T-cell (primary cell): ENCODE results near the gene DMKN. TPM values are rescaled to one million over a fixed set of nuclear protein-coding genes. Genes with fewer than 3 reads are reported as not detected.

Source experiments
- ATAC-seq, 4 experiments: fragments of 200-7000 bp in 3 of 4; fragments of 150-1000 bp in 1 of 4; cut with Tn5 transposase; replicated peaks in 1 of 4; 1 replicate in 3 of 4; 2 replicates in 1 of 4; pipeline ENCODE4 v1.10.0; 2021; ENCODE audit warnings: moderate library complexity in 3 of 4, mild to moderate bottlenecking in 2 of 4, moderate number of reproducible peaks in 1 of 4
- CTCF ChIA-PET, 2 donors: fragments of 300-600 bp; sonication (Branson Sonifier 250); formaldehyde crosslinking; loops; one replicate each; lab custom pipeline; 2022; ENCODE audit warnings: antibody characterized with exemption in 2 of 2; lab: Charles Lee
- POLR2A ChIA-PET, 2 donors: fragments of 300-600 bp; sonication (Branson Sonifier 250); formaldehyde crosslinking; loops; one replicate each; lab custom pipeline; 2022; ENCODE audit warnings: antibody characterized with exemption in 2 of 2; lab: Charles Lee
- DNase-seq, 35 experiments: peaks; one replicate each; pipeline versions ENCODE4 v3.0.0 to v3.0.0-alpha.2; 2013 to 2023
- H3K27ac ChIP-seq: one replicate; pipeline ENCODE4 v1.5.1; 2013; ENCODE audit warnings: low read length
- H3K27me3 ChIP-seq, 2 experiments: replicated peaks in 1 of 2; 1 replicate in 1 of 2; 2 replicates in 1 of 2; pipeline versions ENCODE4 v1.6.1 to v1.7.0; 2013; ENCODE audit warnings: low read length in 1 of 2, mixed read lengths in 1 of 2; ENCODE audit not compliant: control insufficient read depth in 2 of 2, insufficient read depth in 2 of 2; ENCODE audit errors: extremely low read depth in 1 of 2
- H3K36me3 ChIP-seq, 2 donors: 1 replicate in 1 of 2; 2 replicates in 1 of 2; pipeline versions ENCODE4 v1.6.1 to v1.7.0; 2013; ENCODE audit warnings: low read length in 1 of 2; ENCODE audit not compliant: control insufficient read depth in 2 of 2, insufficient read depth in 1 of 2; ENCODE audit errors: extremely low read depth in 1 of 2
- H3K4me1 ChIP-seq, 2 experiments: 1 replicate in 1 of 2; 2 replicates in 1 of 2; pipeline versions ENCODE4 v1.6.1 to v1.7.0; 2013; ENCODE audit warnings: low read length in 2 of 2, mixed read lengths in 1 of 2; ENCODE audit not compliant: insufficient read depth in 2 of 2, control insufficient read depth in 1 of 2; ENCODE audit errors: extremely low read depth in 1 of 2
- H3K4me3 ChIP-seq, 2 donors: 1 replicate in 1 of 2; 2 replicates in 1 of 2; pipeline versions ENCODE4 v1.5.1 to v1.7.0; 2013; ENCODE audit warnings: mild to moderate bottlenecking in 2 of 2, low read length in 1 of 2, moderate library complexity in 1 of 2; ENCODE audit not compliant: control insufficient read depth in 1 of 2; ENCODE audit errors: extremely low read depth in 1 of 2
- H3K9me3 ChIP-seq: 2 replicates; pipeline ENCODE4 v1.7.0; 2013
- H3K27ac Mint-ChIP-seq, 2 donors: one replicate each; pipeline ENCODE4 v1.8.0; 2020 to 2021; ENCODE audit warnings: mild to moderate bottlenecking in 2 of 2, mixed read lengths in 2 of 2
- H3K27me3 Mint-ChIP-seq, 2 donors: one replicate each; pipeline ENCODE4 v1.8.0; 2021 to 2022; ENCODE audit warnings: mixed read lengths in 2 of 2
- H3K36me3 Mint-ChIP-seq: one replicate; pipeline ENCODE4 v1.8.0; 2021; ENCODE audit warnings: mixed read lengths
- H3K4me1 Mint-ChIP-seq, 3 donors: one replicate each; pipeline ENCODE4 v1.8.0; 2020 to 2022; ENCODE audit warnings: mixed read lengths in 3 of 3, mild to moderate bottlenecking in 1 of 3
- H3K4me3 Mint-ChIP-seq, 3 donors: one replicate each; pipeline ENCODE4 v1.8.0; 2020 to 2022; ENCODE audit warnings: mild to moderate bottlenecking in 3 of 3, mixed read lengths in 3 of 3, moderate library complexity in 3 of 3
- H3K9me3 Mint-ChIP-seq, 3 donors: one replicate each; pipeline ENCODE4 v1.8.0; 2020 to 2022; ENCODE audit warnings: mixed read lengths in 3 of 3
- WGBS: methylation state at CpG from one replicate; pipeline ENCODE4 v1.1.5; 2013; ENCODE audit warnings: missing lambda C conversion rate; ENCODE audit not compliant: insufficient coverage; 5-methylcytosine and 5-hydroxymethylcytosine counted together
- total RNA-seq, 35 experiments: library from RNA in 6 of 35; stranded (reverse) in 6 of 35; fragments of 120-200 nt in 1 of 35; gene quantifications; one replicate each; pipeline versions ENCODE4 v1.2.1 to v1.2.4 and lab custom pipeline; 2013 to 2026

Gene DMKN
- total RNA-seq, 5 donors from 2014 or later (not counting 1 experiment from before 2014, with no cell fraction given), result 1.8 to 2.3 (median 2.1) TPM; not detected in 1

GRCh38 chr19:35521124-35521743 is 7.8 kb upstream of the DMKN start:
- Histone ChIP-seq H3K27ac (no peak overlapping the region), H3K9me3 (no peaks in the 10 kb centered on the region), H3K4me1 (no peaks in the 10 kb centered on the region), H3K4me3 (no peak overlapping the region), H3K36me3 (no peaks in the 10 kb centered on the region), H3K27me3 (peaks cover 0 to 23% of the 10 kb centered on the region in 2 experiments)
- WGBS, result 85% methylated on average over 7 of the region's 16 CpGs
- ATAC-seq (no peak), DNase-seq (no peak)
- H3K4me1 Mint-ChIP-seq, result no peaks in the 10 kb centered on the region
- no peak overlapping the region for H3K4me3 Mint-ChIP-seq
- H3K27me3 Mint-ChIP-seq, result peaks cover 0 to 18% of the 10 kb centered on the region in 2 donors
- ChIA-PET CTCF (no interaction called here), POLR2A (no interaction called here)
- no peak overlapping the region for H3K27ac Mint-ChIP-seq
- no peaks in the 10 kb centered on the region for H3K9me3 Mint-ChIP-seq
- no peaks in the 10 kb centered on the region for H3K36me3 Mint-ChIP-seq

DNA sequence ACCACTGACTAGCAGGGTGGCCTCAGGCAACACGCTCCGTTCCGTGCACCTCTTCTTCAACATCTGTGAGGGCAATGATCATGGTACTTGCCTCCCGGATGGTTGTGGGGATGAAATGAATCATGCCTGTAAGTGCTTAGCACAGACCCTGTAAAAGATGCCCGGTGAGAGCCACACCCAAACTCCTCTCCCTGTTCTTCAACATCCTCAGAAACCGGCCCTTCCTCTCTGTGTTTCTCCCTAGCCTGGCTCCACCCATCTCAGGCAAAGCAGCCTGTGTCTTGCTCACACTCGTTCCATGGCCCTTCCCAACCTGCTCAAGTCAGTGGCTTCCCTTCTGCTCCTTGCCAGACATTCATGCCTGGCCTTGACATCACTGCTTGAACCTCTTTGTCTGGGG is 5.8 kb upstream of the DMKN start:
- no peak overlapping the region for H3K4me3 ChIP-seq
- ATAC-seq (no peak), DNase-seq (no peak)
- H3K27me3 ChIP-seq, result peaks cover 0 to 12% of the 10 kb centered on the region in 2 experiments
- H3K9me3 ChIP-seq, result no peaks in the 10 kb centered on the region
- whole genome bisulfite sequencing, result 54% methylated on average over 3 of the region's 7 CpGs
- no peaks in the 10 kb centered on the region for H3K36me3 ChIP-seq
- H3K4me1 Mint-ChIP-seq, result no peaks in the 10 kb centered on the region
- no peak overlapping the region for H3K4me3 Mint-ChIP-seq
- H3K9me3 Mint-ChIP-seq, result no peaks in the 10 kb centered on the region
- no peaks in the 10 kb centered on the region for H3K4me1 ChIP-seq
- H3K36me3 Mint-ChIP-seq, result no peaks in the 10 kb centered on the region
- no peak overlapping the region for H3K27ac ChIP-seq
- POLR2A ChIA-PET, result no interaction called here
- H3K27me3 Mint-ChIP-seq, result peaks cover 8 to 11% of the 10 kb centered on the region in 2 donors
- no peak overlapping the region for H3K27ac Mint-ChIP-seq
- CTCF ChIA-PET, result interaction anchor here in 1 of 2 donors (0.6 kb wide), 1 partner anchor 283 kb away, joined by 3 read pairs; no protein-coding TSS in a partner anchor

DNA sequence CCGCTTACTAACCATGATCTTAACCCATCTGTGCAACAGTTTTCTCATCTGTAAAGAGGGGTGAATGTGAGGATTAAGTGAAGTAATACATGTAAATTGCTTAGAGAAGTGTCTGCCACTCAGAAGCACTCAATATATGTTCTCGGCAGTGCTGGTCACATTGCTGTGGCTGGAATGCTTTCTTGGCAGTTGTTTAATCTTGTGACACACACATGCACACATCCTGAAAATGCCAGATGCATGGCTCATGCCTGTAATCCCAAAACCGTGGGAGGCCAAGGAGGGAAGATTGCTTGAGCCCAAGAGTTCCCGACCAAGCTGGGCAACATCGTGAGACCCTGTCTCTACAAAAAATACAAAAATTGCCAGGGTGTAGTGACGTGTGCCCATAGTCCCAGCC is 4.9 kb upstream of the DMKN start:
- no peaks in the 10 kb centered on the region for H3K9me3 Mint-ChIP-seq
- DNase-seq (no peak), ATAC-seq (no peak)
- no peaks in the 10 kb centered on the region for H3K9me3 ChIP-seq
- CTCF ChIA-PET, result no interaction called here
- no peaks in the 10 kb centered on the region for H3K4me1 ChIP-seq
- H3K4me1 Mint-ChIP-seq, result no peaks in the 10 kb centered on the region
- H3K27ac ChIP-seq, result no peak overlapping the region
- no peak overlapping the region for H3K27ac Mint-ChIP-seq
- no peaks in the 10 kb centered on the region for H3K36me3 ChIP-seq
- POLR2A ChIA-PET, result no interaction called here
- H3K27me3 Mint-ChIP-seq, result peaks cover 7 to 12% of the 10 kb centered on the region in 2 donors
- no peaks in the 10 kb centered on the region for H3K36me3 Mint-ChIP-seq
- H3K27me3 ChIP-seq, result peaks cover 0 to 16% of the 10 kb centered on the region in 2 experiments
- WGBS, result 67% methylated on average over 2 of the region's 6 CpGs
- H3K4me3 ChIP-seq, result no peak overlapping the region
- H3K4me3 Mint-ChIP-seq, result no peak overlapping the region

GRCh38 chr19:35517342-35517741 is 3.9 kb upstream of the DMKN start:
- peaks cover 14 to 15% of the 10 kb centered on the region in 2 donors for H3K27me3 Mint-ChIP-seq
- ChIA-PET CTCF (interaction anchor here in 1 of 2 donors (0.5 kb wide), 1 partner anchor 456 kb away, joined by 7 read pairs; no protein-coding TSS in a partner anchor), POLR2A (no interaction called here)
- DNase-seq (no peak), ATAC-seq (no peak)
- Histone ChIP-seq H3K9me3 (no peaks in the 10 kb centered on the region), H3K27me3 (peaks cover 0 to 26% of the 10 kb centered on the region in 2 experiments), H3K36me3 (no peaks in the 10 kb centered on the region), H3K4me1 (no peaks in the 10 kb centered on the region), H3K4me3 (no peak overlapping the region), H3K27ac (no peak overlapping the region)
- no peak overlapping the region for H3K27ac Mint-ChIP-seq
- 90% methylated on average over 2 of the region's 2 CpGs for WGBS
- no peaks in the 10 kb centered on the region for H3K36me3 Mint-ChIP-seq
- H3K4me3 Mint-ChIP-seq, result no peak overlapping the region
- H3K9me3 Mint-ChIP-seq, result no peaks in the 10 kb centered on the region
- no peaks in the 10 kb centered on the region for H3K4me1 Mint-ChIP-seq

- no peaks in the 10 kb centered on the region for H3K9me3 Mint-ChIP-seq
- POLR2A ChIA-PET, result no interaction called here
- no peak overlapping the region for H3K4me3 ChIP-seq
- H3K36me3 ChIP-seq, result no peaks in the 10 kb centered on the region
- CTCF ChIA-PET, result no interaction called here
- peaks cover 18 to 22% of the 10 kb centered on the region in 2 donors for H3K27me3 Mint-ChIP-seq
- H3K9me3 ChIP-seq, result no peaks in the 10 kb centered on the region
- no peaks in the 10 kb centered on the region for H3K4me1 Mint-ChIP-seq
- no CpG with 5 or more reads among the region's 3 CpGs for WGBS
- H3K27ac ChIP-seq, result no peak overlapping the region
- ATAC-seq, result no peak
- H3K4me1 ChIP-seq, result no peaks in the 10 kb centered on the region
- no peaks in the 10 kb centered on the region for H3K36me3 Mint-ChIP-seq
- DNase-seq, result no peak
- no peak overlapping the region for H3K27ac Mint-ChIP-seq
- peaks cover 0 to 32% of the 10 kb centered on the region in 2 experiments for H3K27me3 ChIP-seq
- H3K4me3 Mint-ChIP-seq, result no peak overlapping the region
These were observed 2.9 kb upstream of the DMKN start for GRCh38 chr19:35516310-35516709.

DNA sequence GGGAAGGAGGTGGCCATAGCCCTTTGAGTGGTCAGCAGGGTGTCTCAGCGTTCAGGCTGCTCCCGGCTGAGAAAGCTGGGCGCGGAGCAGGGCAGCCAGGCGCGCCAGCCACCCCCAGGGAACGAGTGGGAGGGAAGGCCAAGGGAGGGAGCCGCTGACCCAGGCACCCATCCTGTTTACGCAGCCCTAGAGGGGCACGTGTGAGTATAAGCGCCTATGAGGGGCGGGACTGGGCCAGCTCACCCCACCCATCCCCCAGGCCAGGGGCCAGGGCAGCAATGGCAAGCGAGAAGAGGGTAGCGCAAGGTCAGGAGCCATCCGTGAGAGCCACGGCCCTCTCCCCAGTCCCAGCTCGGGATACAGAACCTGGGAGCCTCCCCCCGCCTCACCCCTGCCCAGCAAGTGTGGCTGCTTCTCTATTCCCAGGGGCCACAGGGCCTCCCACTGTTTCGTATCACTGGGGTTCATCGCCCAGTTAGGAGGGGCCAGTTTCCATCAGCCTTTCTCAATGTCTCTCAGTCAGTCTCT is 897 bp upstream of the DMKN start:
- no peak for ATAC-seq
- H3K4me1 Mint-ChIP-seq, result peaks cover 12% of the 10 kb centered on the region in 3 donors
- no peaks in the 10 kb centered on the region for H3K9me3 Mint-ChIP-seq
- H3K4me1 ChIP-seq, result peaks cover 0 to 16% of the 10 kb centered on the region in 2 experiments
- H3K36me3 Mint-ChIP-seq, result no peaks in the 10 kb centered on the region
- no peak overlapping the region for H3K27ac ChIP-seq
- no peaks in the 10 kb centered on the region for H3K36me3 ChIP-seq
- H3K27me3 Mint-ChIP-seq, result peaks cover 24 to 33% of the 10 kb centered on the region in 2 donors
- H3K27me3 ChIP-seq, result peaks cover 0 to 47% of the 10 kb centered on the region in 2 experiments
- ChIA-PET POLR2A (no interaction called here), CTCF (interaction anchor here (0.6 kb wide), 2 partner anchors 12 to 231 kb away, joined by 3 read pairs; partner anchors contain the start of genes PSENEN (in 1 of the 2) and U2AF1L4 (in 1 of the 2))
- H3K4me3 Mint-ChIP-seq, result no peak overlapping the region
- H3K4me3 ChIP-seq, result no peak overlapping the region
- no peak for DNase-seq
- H3K27ac Mint-ChIP-seq, result no peak overlapping the region
- no peaks in the 10 kb centered on the region for H3K9me3 ChIP-seq
- 58% methylated on average over 13 of the region's 20 CpGs for WGBS
